Upper lobe of right lung (tissue), 1 donor: ENCODE results near the gene UBE2G1. TPM values are rescaled to one million over a fixed set of nuclear protein-coding genes. Genes with fewer than 3 reads are reported as not detected.
A peak's percentile ranks its signal among the peaks of the same experiment; 100 is the strongest.

Experiments used
- ATAC-seq: fragments of 200-7000 bp; cut with Tn5 transposase; one replicate; pipeline ENCODE4 v1.9.1; 2020; ENCODE audit warnings: mild to moderate bottlenecking, moderate library complexity
- DNase-seq: peaks from one replicate; pipeline ENCODE4 v3.0.0-alpha.2; 2020
- H3K27ac ChIP-seq: fragments of 200-600 bp; one replicate; pipeline ENCODE4 v1.8.0; 2022
- H3K27me3 ChIP-seq: fragments of 200-600 bp; one replicate; pipeline ENCODE4 v1.8.0; 2022; ENCODE audit warnings: mild to moderate bottlenecking
- H3K36me3 ChIP-seq: fragments of 200-600 bp; one replicate; pipeline ENCODE4 v1.8.0; 2022
- H3K4me1 ChIP-seq: fragments of 200-600 bp; one replicate; pipeline ENCODE4 v1.8.0; 2022
- H3K4me3 ChIP-seq: fragments of 200-600 bp; one replicate; pipeline ENCODE4 v1.8.0; 2022; ENCODE audit warnings: mild to moderate bottlenecking
- H3K9me3 ChIP-seq: fragments of 200-600 bp; one replicate; pipeline ENCODE4 v1.8.0; 2022
- intact Hi-C: fragments of 100-400 bp; cut with DNase I; formaldehyde crosslinking; loops from one replicate; pipeline ENCODE4 v1.11.0; 2022
- total RNA-seq: library from RNA; stranded (reverse); fragmentation: NEBNext Ultra II Directional; extraction: Animal tissue kit (Norgen Biotek cat#: 25700); gene quantifications from one replicate; pipeline ENCODE4 v1.2.1, GENCODE V29; 2021
- TF ChIP-seq, protein P1 (sequence below): fragments of 200-600 bp; IDR thresholded peaks from one replicate; pipeline ENCODE4 v1.8.0; 2022; ENCODE audit warnings: antibody characterized with exemption
- donor health status: DM: no; HTN: yes; CAD: no; lungs with severe emphysema.

Gene UBE2G1
- total RNA-seq, 1 donor from 2014 or later = 38.4 TPM

DNA sequence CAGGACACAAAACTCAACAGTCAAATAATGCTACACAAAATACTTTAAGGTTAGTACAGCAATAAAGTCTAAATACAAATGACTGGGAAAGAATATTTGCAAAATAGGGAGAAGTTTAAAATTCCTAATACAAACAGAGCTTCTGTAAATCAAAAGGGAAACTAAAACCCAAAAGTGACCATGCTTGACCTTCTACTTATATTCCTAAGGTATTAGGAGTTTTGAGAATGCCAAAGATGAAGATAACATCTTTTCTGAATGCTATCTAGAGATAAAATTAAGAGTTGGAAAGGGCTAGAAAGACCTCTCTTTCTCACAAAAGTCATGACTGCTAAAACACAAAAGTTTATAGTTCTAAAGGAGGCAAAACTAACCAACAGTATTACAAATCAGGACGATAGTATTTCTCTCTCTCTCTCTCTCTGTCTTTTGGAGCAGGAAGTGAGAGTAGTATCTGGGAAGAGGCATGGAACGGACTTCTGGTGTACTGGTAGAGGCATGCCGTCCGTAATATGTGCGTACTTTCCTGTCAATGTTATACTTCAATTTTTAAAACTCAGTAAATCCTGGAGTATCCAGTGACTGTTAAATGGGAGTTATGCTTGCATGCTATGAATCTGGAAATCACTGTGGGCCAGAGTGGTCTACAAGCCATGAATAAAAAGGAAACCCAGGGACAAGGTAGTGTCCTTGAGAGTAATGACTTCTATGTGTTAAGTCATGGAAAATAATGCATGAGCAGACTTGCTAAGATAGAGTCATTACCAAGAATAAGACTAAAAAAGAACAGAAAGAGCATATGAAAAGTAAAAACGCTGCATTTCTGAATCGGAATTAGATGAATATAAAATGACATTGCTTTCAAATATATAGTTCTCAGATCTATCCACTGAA is 53.0 kb downstream of the UBE2G1 start:
- intact Hi-C loops = no loop called here
- TF ChIP-seq, protein P1, sequence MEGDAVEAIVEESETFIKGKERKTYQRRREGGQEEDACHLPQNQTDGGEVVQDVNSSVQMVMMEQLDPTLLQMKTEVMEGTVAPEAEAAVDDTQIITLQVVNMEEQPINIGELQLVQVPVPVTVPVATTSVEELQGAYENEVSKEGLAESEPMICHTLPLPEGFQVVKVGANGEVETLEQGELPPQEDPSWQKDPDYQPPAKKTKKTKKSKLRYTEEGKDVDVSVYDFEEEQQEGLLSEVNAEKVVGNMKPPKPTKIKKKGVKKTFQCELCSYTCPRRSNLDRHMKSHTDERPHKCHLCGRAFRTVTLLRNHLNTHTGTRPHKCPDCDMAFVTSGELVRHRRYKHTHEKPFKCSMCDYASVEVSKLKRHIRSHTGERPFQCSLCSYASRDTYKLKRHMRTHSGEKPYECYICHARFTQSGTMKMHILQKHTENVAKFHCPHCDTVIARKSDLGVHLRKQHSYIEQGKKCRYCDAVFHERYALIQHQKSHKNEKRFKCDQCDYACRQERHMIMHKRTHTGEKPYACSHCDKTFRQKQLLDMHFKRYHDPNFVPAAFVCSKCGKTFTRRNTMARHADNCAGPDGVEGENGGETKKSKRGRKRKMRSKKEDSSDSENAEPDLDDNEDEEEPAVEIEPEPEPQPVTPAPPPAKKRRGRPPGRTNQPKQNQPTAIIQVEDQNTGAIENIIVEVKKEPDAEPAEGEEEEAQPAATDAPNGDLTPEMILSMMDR = no peak
- Histone ChIP-seq H3K4me1 (peaks cover 32% of the 10 kb centered on the region), H3K36me3 (no peaks in the 10 kb centered on the region), H3K27me3 (no peaks in the 10 kb centered on the region), H3K27ac (no peak overlapping the region), H3K9me3 (no peaks in the 10 kb centered on the region), H3K4me3 (no peak overlapping the region)
- ATAC-seq = peak; percentile 59
- no peak for DNase-seq

DNA sequence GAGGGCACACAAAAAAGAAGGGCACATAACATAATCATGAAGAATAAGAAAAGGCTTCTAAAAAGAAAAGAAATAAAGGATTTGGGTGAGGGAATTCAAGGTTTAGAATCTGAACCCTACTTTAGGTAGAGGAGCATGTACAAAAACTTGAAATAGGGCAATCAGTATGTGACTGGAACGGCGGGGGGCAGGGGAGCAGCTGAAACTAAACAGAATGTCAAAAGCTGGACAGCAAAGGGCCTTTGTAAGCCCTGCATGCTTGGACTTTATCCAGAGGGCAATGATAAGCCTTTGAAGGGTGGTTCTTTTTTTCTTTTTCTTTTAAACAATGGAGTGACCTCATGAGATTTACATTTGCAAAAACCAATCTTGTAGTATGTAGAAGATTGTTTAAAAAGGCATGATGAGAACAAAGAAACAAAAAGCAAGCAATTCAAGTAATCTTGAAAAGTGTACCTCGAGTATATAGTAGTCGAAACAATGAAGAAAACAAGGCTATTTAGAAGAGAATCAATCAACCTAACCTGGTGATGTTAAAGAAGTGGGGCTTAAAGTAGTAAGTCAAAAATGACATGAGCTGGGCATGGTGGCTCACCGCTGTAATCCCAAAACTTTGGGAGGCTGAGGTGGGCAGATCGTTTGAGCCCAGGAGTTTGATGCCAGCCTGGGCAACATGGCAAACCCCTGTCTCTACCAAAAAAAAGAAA is 56.0 kb downstream of the UBE2G1 start:
- Histone ChIP-seq H3K27ac (no peak overlapping the region), H3K27me3 (no peaks in the 10 kb centered on the region), H3K9me3 (no peaks in the 10 kb centered on the region), H3K4me1 (peaks cover 32% of the 10 kb centered on the region), H3K36me3 (peaks cover 16% of the 10 kb centered on the region), H3K4me3 (no peak overlapping the region)
- no peak for ATAC-seq
- no peak for DNase-seq
- intact Hi-C loops = no loop called here
- TF ChIP-seq, protein P1 = no peak

DNA sequence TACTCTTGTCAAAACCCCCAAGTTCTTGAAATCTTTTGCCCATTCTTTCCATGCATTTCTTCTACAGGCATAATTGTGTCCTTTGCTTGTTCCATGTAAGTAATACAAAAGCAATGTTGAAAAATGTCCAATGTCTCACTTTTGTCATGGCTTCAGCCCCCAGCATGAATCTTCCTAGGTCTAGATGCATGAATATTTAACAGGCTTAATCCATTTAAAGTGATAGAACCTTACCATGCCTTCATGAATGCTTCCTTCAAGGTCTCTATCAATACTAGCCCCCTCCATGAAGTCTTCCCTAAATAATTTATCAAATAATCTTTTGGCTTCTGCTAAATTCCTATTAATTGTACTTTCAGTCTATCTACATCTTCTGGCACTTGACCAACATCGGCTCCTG is 56.6 kb downstream of the UBE2G1 start:
- no peak overlapping the region for H3K4me3 ChIP-seq
- no peak for ATAC-seq
- DNase-seq = no peak
- peaks cover 21% of the 10 kb centered on the region for H3K36me3 ChIP-seq
- H3K4me1 ChIP-seq = peaks cover 32% of the 10 kb centered on the region
- no peaks in the 10 kb centered on the region for H3K9me3 ChIP-seq
- H3K27me3 ChIP-seq = no peaks in the 10 kb centered on the region
- H3K27ac ChIP-seq = no peak overlapping the region
- intact Hi-C loops = loop anchor here (5.0 kb wide), 1 partner anchor 92 kb away; no protein-coding TSS in a partner anchor
- TF ChIP-seq, protein P1 = no peak

DNA sequence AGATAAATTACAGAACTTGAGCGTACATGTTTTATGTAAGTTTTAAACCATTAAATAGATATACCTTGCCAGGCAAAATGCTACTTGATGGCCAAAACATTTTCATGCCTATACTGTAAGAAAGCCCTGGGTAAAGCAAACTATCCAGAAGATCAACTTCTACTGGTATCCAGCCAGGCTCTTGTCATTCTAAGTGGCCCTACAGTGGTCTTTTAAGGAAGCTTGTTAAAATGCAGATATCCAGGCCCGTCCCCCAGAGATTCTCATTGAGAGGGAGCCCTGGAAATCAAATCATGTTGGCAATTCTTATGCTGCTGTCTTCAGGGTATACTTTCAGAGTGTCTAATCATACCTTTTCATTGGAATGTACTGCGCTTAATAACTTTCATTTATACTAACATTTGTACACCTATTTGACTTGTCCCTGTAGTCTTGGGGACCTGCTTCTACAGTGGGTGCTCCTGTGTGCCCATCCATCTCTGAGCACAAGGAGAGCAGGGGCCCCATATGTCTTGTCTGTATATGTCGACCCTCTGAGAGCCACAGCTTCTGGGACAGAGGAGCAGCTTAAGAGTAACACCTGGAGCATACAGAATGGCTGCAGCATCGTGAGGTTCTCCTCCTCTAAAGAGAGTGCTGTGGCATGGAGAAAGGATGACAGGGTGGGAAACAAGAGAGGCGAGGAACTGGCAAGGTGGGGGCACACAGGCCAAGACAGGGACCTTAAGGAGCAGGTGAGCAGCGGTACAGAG is 59.1 kb downstream of the UBE2G1 start:
- no peak overlapping the region for H3K4me3 ChIP-seq
- no peaks in the 10 kb centered on the region for H3K27me3 ChIP-seq
- intact Hi-C loops = loop anchor here (5.0 kb wide), 1 partner anchor 95 kb away; no protein-coding TSS in a partner anchor
- H3K9me3 ChIP-seq = no peaks in the 10 kb centered on the region
- TF ChIP-seq, protein P1 = no peak
- peaks cover 17% of the 10 kb centered on the region for H3K4me1 ChIP-seq
- ATAC-seq = no peak
- H3K36me3 ChIP-seq = peaks cover 33% of the 10 kb centered on the region
- no peak for DNase-seq
- H3K27ac ChIP-seq = no peak overlapping the region

DNA sequence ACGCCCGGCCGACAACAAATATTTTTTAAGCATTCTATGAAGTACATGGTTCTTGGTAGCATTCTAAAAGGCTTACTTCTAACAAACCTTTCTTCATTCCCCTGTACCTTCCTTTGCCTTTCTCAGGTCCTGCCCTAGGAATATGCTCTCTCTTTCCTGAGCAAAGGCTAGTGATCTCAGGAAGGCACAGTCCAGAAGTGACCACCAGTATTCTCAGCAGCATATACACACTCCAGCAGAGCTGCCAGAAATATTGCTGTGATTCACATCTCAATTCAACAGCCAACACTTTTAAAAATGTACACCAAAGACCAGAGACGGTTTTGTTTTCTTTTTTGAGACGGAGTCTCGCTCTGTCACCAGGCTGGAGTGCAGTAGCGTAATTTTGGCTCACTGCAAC is 61.3 kb downstream of the UBE2G1 start:
- no peaks in the 10 kb centered on the region for H3K9me3 ChIP-seq
- ATAC-seq (no peak), DNase-seq (no peak)
- no peak overlapping the region for H3K4me3 ChIP-seq
- peaks cover 33% of the 10 kb centered on the region for H3K36me3 ChIP-seq
- intact Hi-C loops = loop anchor here (5.0 kb wide), 1 partner anchor 97 kb away; no protein-coding TSS in a partner anchor
- H3K27me3 ChIP-seq = no peaks in the 10 kb centered on the region
- H3K4me1 ChIP-seq = peaks cover 11% of the 10 kb centered on the region
- no peak overlapping the region for H3K27ac ChIP-seq
- TF ChIP-seq, protein P1 = no peak
